ENCODE measurements around the gene C11orf58. TPM values are rescaled to one million over a fixed set of nuclear protein-coding genes. Genes with fewer than 3 reads are reported as not detected.

The C11orf58 gene
- total RNA-seq, 4 donors from 2014 or later: 144 to 202 (median 175) TPM

DNA sequence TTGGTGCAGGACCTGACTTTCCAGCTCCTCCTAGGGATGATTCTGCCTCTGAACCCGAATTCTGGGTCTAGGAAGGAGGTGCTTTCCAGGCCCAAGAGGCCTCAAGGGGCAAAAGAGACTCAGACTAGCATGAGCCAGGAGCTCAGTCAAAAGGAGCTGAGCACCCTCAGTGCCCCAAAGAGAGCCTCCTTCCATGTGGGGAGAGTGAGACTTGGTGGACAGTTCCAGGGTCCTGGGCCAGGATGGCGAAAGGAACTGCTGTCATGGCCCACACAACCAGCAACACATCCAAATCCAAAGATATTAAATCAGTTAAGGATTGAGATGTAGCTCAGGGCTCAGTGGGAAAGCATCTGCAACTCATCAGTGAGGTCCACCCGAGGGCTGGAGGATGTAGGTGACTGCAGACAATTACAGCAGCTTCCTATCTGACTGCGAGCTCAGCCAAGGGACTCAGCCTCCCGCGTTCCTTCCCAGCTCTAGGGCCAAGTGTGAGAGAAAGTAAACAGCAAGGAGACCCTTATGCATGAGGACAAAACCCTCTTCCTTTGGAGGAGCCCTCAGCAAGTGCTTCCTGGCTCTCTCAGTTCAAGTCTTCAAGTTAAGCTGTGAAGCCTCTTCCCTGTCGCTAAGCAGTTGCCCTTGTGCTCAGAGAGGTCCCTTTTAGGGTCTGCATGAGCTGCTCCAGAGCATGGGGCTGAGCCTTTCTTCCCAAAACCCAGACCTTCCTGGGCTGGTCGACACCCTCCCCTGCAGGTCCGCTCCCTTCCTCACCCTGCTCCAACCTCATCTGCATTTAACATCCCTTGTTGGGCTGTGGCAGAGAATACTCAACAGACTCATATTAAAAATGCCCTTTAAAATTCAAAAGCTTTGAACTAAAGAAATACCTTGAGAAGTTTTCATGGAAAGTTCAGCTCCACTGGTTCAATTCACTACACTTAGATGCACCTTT is 35.8 kb downstream of the C11orf58 start:
- no peak for DNase-seq (ENCODE audit: extremely low spot score)
- TF ChIP-seq POLR2AphosphoS5 (IDR thresholded peaks at IDR 0.05) (no peak), POLR2A (IDR thresholded peaks at IDR 0.05; ENCODE audit: low read depth) (no peak), EP300 (IDR thresholded peaks at IDR 0.05) (no peak)
- TF ChIP-seq, protein P1, sequence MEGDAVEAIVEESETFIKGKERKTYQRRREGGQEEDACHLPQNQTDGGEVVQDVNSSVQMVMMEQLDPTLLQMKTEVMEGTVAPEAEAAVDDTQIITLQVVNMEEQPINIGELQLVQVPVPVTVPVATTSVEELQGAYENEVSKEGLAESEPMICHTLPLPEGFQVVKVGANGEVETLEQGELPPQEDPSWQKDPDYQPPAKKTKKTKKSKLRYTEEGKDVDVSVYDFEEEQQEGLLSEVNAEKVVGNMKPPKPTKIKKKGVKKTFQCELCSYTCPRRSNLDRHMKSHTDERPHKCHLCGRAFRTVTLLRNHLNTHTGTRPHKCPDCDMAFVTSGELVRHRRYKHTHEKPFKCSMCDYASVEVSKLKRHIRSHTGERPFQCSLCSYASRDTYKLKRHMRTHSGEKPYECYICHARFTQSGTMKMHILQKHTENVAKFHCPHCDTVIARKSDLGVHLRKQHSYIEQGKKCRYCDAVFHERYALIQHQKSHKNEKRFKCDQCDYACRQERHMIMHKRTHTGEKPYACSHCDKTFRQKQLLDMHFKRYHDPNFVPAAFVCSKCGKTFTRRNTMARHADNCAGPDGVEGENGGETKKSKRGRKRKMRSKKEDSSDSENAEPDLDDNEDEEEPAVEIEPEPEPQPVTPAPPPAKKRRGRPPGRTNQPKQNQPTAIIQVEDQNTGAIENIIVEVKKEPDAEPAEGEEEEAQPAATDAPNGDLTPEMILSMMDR (IDR thresholded peaks at IDR 0.05): no peak
- WGBS: 57% methylated on average over 9 of the region's 9 CpGs
- Histone ChIP-seq H3K27me3 (no peaks in the 10 kb centered on the region), H3K9me3 (no peaks in the 10 kb centered on the region), H3K36me3 (no peaks in the 10 kb centered on the region), H3K4me3 (no peak overlapping the region), H3K27ac (replicated peaks in 1 of 4) (no peak overlapping the region), H3K4me1 (peaks cover 0 to 8% (median 0%) of the 10 kb centered on the region in 4 donors)
- intact Hi-C loops (cut with DNase I): no loop called here

DNA sequence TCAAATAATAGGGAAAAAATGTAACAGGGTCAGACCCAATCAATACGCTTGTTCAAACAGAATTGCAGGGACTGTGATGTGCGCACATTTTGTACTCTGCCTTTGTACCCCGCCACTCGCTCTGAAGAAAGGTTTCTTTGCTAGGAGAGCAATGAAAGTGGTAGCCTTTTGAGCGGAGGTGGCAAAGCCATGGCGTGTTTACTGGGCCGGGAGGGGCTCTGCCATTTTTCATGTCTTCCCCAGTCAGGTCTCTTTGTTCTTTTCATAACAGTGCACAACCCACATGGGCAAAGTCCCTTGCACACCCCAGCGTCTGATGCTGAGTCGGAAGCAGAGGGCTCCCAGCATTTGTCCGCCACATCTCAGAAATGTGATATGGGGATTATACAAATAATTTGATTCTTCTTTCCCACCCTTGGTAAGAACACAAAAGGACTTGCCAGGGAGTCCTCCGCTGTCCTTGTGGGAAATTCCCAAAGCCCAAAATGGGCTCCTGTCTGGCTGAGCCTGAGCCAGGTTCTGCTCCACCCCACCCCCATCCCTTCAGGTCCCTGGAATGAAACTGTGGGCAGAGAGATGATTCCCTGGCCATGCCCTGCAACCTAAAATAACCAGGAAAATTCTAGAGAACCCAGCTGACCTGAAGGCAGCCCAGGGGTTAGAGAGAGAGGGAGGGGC is 36.6 kb downstream of the C11orf58 start:
- DNase-seq (ENCODE audit: extremely low spot score): no peak
- 94% methylated on average over 11 of the region's 11 CpGs for WGBS
- Histone ChIP-seq H3K9me3 (no peaks in the 10 kb centered on the region), H3K27ac (replicated peaks in 1 of 4) (no peak overlapping the region), H3K4me1 (peaks cover 0 to 8% (median 0%) of the 10 kb centered on the region in 4 donors), H3K36me3 (no peaks in the 10 kb centered on the region), H3K27me3 (no peaks in the 10 kb centered on the region), H3K4me3 (no peak overlapping the region)
- TF ChIP-seq, protein P1 (IDR thresholded peaks at IDR 0.05): no peak
- TF ChIP-seq POLR2AphosphoS5 (IDR thresholded peaks at IDR 0.05) (no peak), POLR2A (IDR thresholded peaks at IDR 0.05; ENCODE audit: low read depth) (no peak), EP300 (IDR thresholded peaks at IDR 0.05) (no peak)
- intact Hi-C loops (cut with DNase I): no loop called here

DNA sequence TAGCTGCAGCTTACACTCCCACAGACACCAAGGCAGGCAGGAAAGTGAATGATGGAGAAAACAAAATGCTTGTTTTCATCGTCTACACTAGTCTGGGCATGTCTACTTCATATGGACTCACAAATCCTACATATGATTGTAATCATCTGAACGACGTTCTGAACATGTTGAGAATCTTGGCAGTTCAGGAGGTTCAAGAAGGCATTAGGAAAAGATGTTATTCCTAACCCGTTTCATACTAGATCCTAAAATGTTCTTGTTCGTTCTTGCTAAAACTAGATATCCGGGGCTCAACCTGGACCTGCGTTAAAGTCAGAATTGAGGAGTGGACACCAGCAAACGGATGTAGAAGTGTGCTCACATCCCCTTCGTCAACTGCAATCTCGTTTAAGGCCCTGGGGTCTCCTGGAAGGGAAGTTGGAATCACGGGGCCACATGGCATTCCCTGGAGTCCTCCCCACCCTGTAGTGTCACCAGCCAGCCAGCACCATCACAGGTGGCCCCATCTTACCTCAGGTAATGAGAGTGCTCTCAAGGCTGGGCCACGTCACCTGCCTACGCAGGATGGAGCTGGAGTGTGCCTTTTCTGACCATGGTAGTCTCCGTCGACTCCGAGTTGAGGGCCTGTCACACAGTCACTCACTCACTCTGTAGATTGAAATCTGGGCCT is 37.3 kb downstream of the C11orf58 start:
- TF ChIP-seq, protein P1 (IDR thresholded peaks at IDR 0.05): no peak
- TF ChIP-seq EP300 (IDR thresholded peaks at IDR 0.05) (no peak), POLR2A (IDR thresholded peaks at IDR 0.05; ENCODE audit: low read depth) (no peak), POLR2AphosphoS5 (IDR thresholded peaks at IDR 0.05) (no peak)
- Histone ChIP-seq H3K9me3 (no peaks in the 10 kb centered on the region), H3K4me3 (no peak overlapping the region), H3K36me3 (no peaks in the 10 kb centered on the region), H3K27me3 (no peaks in the 10 kb centered on the region), H3K4me1 (peaks cover 0 to 8% (median 0%) of the 10 kb centered on the region in 4 donors), H3K27ac (replicated peaks in 1 of 4) (no peak overlapping the region)
- 91% methylated on average over 15 of the region's 16 CpGs for WGBS
- intact Hi-C loops (cut with DNase I): no loop called here
- no peak for DNase-seq (ENCODE audit: extremely low spot score)

DNA sequence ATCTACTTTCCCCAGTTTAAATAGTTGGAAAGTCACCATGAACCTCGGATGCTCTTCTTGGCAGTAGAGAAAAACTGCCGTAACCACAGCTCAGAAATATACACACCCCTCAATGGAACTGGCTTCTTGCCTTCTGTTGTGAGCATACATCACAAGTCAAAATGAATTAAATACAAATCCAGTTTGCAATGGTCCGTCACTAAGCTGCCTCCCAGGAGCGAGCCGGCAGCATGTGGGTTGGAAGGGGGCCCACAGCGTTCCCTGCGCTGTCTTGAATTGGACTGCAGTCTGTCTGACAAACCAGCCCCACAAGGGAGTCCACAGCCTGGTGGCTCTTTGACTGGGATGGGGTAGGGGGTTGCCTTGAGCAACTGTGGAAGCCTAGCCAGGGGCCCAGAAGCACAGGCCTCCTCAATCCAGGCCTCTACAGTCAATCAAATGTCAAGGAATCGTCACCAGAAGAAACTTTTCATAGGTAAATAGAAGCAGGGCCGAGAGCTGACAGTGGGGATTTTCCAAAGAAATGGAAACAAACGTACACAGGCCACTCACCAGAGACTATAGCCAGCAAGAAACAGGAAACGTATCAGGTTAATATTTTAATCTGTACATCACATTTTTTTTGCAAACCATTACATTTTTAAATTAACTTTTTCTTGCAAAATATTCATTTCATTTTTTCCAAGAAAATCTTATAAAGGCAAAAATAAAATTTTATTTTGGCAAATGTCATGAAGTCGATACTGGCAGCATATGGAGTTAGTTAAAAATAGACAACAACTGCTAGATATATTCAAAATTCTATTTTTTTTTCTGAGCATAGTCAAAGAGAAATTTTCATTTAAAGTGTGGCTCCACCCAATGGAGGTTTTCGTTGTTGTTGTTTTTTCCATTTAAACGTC is 38.5 kb downstream of the C11orf58 start:
- H3K4me1 ChIP-seq: peaks cover 0 to 8% (median 0%) of the 10 kb centered on the region in 4 donors
- H3K27me3 ChIP-seq: no peaks in the 10 kb centered on the region
- TF ChIP-seq POLR2AphosphoS5 (IDR thresholded peaks at IDR 0.05): no peak
- TF ChIP-seq, protein P1 (IDR thresholded peaks at IDR 0.05): no peak
- no peak for TF ChIP-seq POLR2A (IDR thresholded peaks at IDR 0.05; ENCODE audit: low read depth)
- TF ChIP-seq EP300 (IDR thresholded peaks at IDR 0.05): no peak
- intact Hi-C loops (cut with DNase I): no loop called here
- H3K27ac ChIP-seq (replicated peaks in 1 of 4): no peak overlapping the region
- no peaks in the 10 kb centered on the region for H3K36me3 ChIP-seq
- no peaks in the 10 kb centered on the region for H3K9me3 ChIP-seq
- H3K4me3 ChIP-seq: no peak overlapping the region
- WGBS: 65% methylated on average over 14 of the region's 14 CpGs
- DNase-seq (ENCODE audit: extremely low spot score): no peak
